ENCODE results near the gene DGKZ.

DGKZ gene

GRCh38 chr11:46381819-46382645 is 34.8 kb downstream of the DGKZ start:
- no peak for DNase-seq

GRCh38 chr11:46382646-46383403 is 35.6 kb downstream of the DGKZ start:
- peak; percentile 53 for DNase-seq

GRCh38 chr11:46383404-46383758 is 36.1 kb downstream of the DGKZ start:
- DNase-seq, result no peak

GRCh38 chr11:46383974-46384701 is 36.9 kb downstream of the DGKZ start:
- no peak for DNase-seq

- DNase-seq, result no peak
Measured at GRCh38 chr11:46385169-46386004, 38.1 kb downstream of the DGKZ start.

GRCh38 chr11:46386005-46386578 is 38.8 kb downstream of the DGKZ start:
- DNase-seq, result no peak

GRCh38 chr11:46386674-46387073 is 39.4 kb downstream of the DGKZ start:
- no peak for DNase-seq

GRCh38 chr11:46387456-46387855 is 40.2 kb downstream of the DGKZ start:
- no peak for DNase-seq

GRCh38 chr11:46387919-46388618 is 40.8 kb downstream of the DGKZ start:
- no peak for DNase-seq

GRCh38 chr11:46388619-46389449 is 41.6 kb downstream of the DGKZ start:
- DNase-seq, result no peak

GRCh38 chr11:46389450-46390330 is 42.4 kb downstream of the DGKZ start:
- DNase-seq, result peak; percentile 61

- no peak for DNase-seq
Measured at GRCh38 chr11:46390331-46391171, 43.3 kb downstream of the DGKZ start.

- DNase-seq, result no peak
Measured at GRCh38 chr11:46391186-46391577, 43.9 kb downstream of the DGKZ start.

- DNase-seq, result peak; percentile 47
Measured at GRCh38 chr11:46391578-46392420, 44.5 kb downstream of the DGKZ start, which contains the start of gene CHRM4. CHRM4 (minus strand) TSS chr11:46391776; CDS start chr11:46386557, 5,219 bp downstream.

- DNase-seq, result peak; percentile 74
Measured at GRCh38 chr11:46392421-46393230, 45.4 kb downstream of the DGKZ start.

- no peak for DNase-seq
Measured at GRCh38 chr11:46393231-46393616, 46.0 kb downstream of the DGKZ start.
